PFSK-1 (cell line): Measurements from ENCODE around the gene RALGAPA2.

Experiments used
- POLR2AphosphoS5 ChIP-seq: IDR thresholded peaks from 2 replicates; pipeline ENCODE4 v1.6.1; 2012; ENCODE audit warnings: low read depth, mild to moderate bottlenecking, control low read depth, low read length, moderate library complexity
- REST ChIP-seq, 2 experiments: IDR thresholded peaks; 2 replicates each; pipeline versions ENCODE4 v1.6.1 to v1.8.0; 2011 to 2012; ENCODE audit warnings: low read depth in 2 of 2, low read length in 2 of 2, control low read depth in 1 of 2, inconsistent platforms in 1 of 2, mild to moderate bottlenecking in 1 of 2, moderate library complexity in 1 of 2; ENCODE audit not compliant: insufficient read depth in 1 of 2
- SIN3A ChIP-seq: IDR thresholded peaks from 2 replicates; pipeline ENCODE4 v1.6.1; 2012; ENCODE audit warnings: mild to moderate bottlenecking, low read length, moderate library complexity, borderline replicate concordance; ENCODE audit not compliant: insufficient read depth
- TAF1 ChIP-seq: IDR thresholded peaks from 2 replicates; pipeline ENCODE4 v1.6.1; 2012; ENCODE audit warnings: low read length, control low read depth, borderline replicate concordance; ENCODE audit not compliant: insufficient read depth

DNA sequence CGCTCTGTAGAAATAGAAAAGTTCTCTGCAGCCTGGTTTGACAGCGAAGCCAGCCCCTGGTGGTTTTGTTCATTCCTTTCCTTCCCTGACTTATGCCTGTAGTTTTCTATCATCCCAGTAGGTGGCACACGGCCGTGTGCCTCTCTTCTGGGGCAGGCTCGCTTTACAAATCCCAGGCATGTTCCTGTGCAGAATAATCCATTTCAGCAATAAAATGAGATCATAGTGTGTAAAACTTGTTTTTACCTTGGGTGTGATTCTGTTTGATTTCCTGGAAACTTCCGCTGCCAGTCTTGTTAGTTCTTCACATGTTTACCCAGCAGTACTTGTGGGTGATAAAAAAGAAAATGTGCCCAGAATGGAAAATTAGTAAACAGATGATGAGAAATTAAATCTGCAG lies 352.0 kb downstream of the RALGAPA2 start:
- TF ChIP-seq POLR2AphosphoS5 = no peak
- no peak for TF ChIP-seq REST (IDR thresholded peaks at IDR 0.05; ENCODE audit: insufficient read depth in 1 of 2, low read depth in 2 of 2, low read length in 2 of 2)
- TF ChIP-seq SIN3A = no peak
- no peak for TF ChIP-seq TAF1
